SU-DHL-6 (cell line): ENCODE measurements around the gene PDSS1.

Experiments
- H2AFZ ChIP-seq: fragments of 200-600 bp; sonication (generic); 2 replicates; pipeline ENCODE4 v1.6.1; 2014; ENCODE audit warnings: low read depth, mild to moderate bottlenecking, moderate library complexity, mixed read lengths, antibody characterized with exemption, low read length; ENCODE audit not compliant: severe bottlenecking
- H3F3A ChIP-seq: fragments of 200-600 bp; shearing (Covaris generic); 2 replicates; pipeline ENCODE4 v1.6.0; 2016; ENCODE audit warnings: antibody characterized with exemption, mild to moderate bottlenecking; ENCODE audit not compliant: insufficient read depth
- H3K27ac ChIP-seq: fragments of 200-600 bp; sonication (generic); 2 replicates; pipeline ENCODE4 v1.5.1; 2016; ENCODE audit warnings: low read depth, mild to moderate bottlenecking, low read length, moderate library complexity, mixed read lengths
- H3K27me3 ChIP-seq: fragments of 200-600 bp; sonication (generic), shearing (Covaris generic); 2 replicates; pipeline ENCODE4 v1.6.0; 2014; ENCODE audit warnings: mild to moderate bottlenecking, low read length
- H3K36me3 ChIP-seq: fragments of 200-600 bp; sonication (generic); 2 replicates; pipeline ENCODE4 v1.6.1; 2014; ENCODE audit warnings: mild to moderate bottlenecking, low read length, mixed read lengths
- H3K4me2 ChIP-seq: fragments of 300-600, 200-600 bp; shearing (Covaris generic), sonication (generic); 2 replicates; pipeline ENCODE4 v1.6.0; 2014; ENCODE audit warnings: low read length, low read depth, mild to moderate bottlenecking; ENCODE audit not compliant: poor library complexity, severe bottlenecking
- H3K4me3 ChIP-seq: fragments of 200-600 bp; sonication (generic); 2 replicates; pipeline ENCODE4 v1.5.1; 2014; ENCODE audit warnings: antibody characterized with exemption, low read length, mild to moderate bottlenecking, mixed read lengths; ENCODE audit not compliant: insufficient read depth, poor library complexity, severe bottlenecking
- H3K79me2 ChIP-seq: fragments of 200-600 bp; sonication (generic); 2 replicates; pipeline ENCODE4 v1.6.1; 2014; ENCODE audit warnings: mild to moderate bottlenecking, low read length, moderate library complexity; ENCODE audit not compliant: insufficient read depth
- H3K9ac ChIP-seq: fragments of 200-600 bp; sonication (generic); 2 replicates; pipeline ENCODE4 v1.7.0; 2014; ENCODE audit warnings: mild to moderate bottlenecking, low read length
- H3K9me2 ChIP-seq: fragments of 200-600 bp; sonication (generic); replicated peaks from 2 replicates; pipeline ENCODE4 v1.6.1; 2014; ENCODE audit warnings: low read length; ENCODE audit not compliant: insufficient read depth
- H3K9me3 ChIP-seq: fragments of 200-600 bp; sonication (generic); 2 replicates; pipeline ENCODE4 v1.6.1; 2014; ENCODE audit warnings: low read length, mixed read lengths; ENCODE audit not compliant: insufficient read depth
- H4K20me1 ChIP-seq: fragments of 200-600 bp; sonication (generic); 2 replicates; pipeline ENCODE4 v1.6.1; 2014; ENCODE audit warnings: low read depth, mild to moderate bottlenecking, antibody characterized with exemption, low read length, moderate library complexity, mixed read lengths
- CTCF ChIP-seq: fragments of 200-600 bp; sonication (generic); IDR thresholded peaks from one replicate; pipeline ENCODE4 v1.5.1; 2017; ENCODE audit warnings: antibody characterized with exemption, mild to moderate bottlenecking, low read length, moderate library complexity; ENCODE audit not compliant: insufficient read depth, poor library complexity, severe bottlenecking
- EZH2phosphoT487 ChIP-seq: fragments of 200-600 bp; sonication (generic), shearing (Covaris generic); conservative IDR thresholded peaks from 2 replicates; pipeline ENCODE4 v1.6.1; 2018; ENCODE audit warnings: mild to moderate bottlenecking, antibody characterized with exemption, low read length, moderate library complexity, mixed read lengths

Gene PDSS1

DNA sequence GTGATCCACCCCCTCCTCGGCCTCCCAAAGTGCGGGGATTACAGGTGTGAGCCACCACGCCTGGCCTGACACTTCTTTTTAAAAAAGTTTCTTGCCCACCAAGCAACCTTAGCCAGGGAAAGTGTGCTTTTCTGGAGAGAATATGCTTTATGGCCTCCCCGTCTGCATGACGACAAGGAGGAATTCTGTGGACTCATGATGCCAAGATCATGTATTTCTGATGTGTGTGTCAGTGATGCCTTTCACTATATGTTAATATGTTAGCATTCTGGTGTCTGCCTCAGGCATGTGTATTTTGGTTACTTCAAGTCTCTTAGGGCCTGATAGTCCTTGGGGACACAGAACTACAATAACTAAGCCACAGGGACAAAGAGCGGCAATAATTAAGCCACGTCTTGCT is 2.1 kb downstream of the PDSS1 start:
- H3K36me3 ChIP-seq = peaks cover 19% of the 10 kb centered on the region; the same call in 1 of the 2 replicates
- H3F3A ChIP-seq = peaks cover 12% of the 10 kb centered on the region; the same call in 1 of the 2 replicates
- H3K9ac ChIP-seq = no peak overlapping the region
- peak overlapping the region; percentile 2 for H3K4me2 ChIP-seq
- H2AFZ ChIP-seq = no peak overlapping the region
- H3K9me2 ChIP-seq = no peaks in the 10 kb centered on the region
- TF ChIP-seq CTCF (no peak), EZH2phosphoT487 (no peak)
- H3K27ac ChIP-seq = no peak overlapping the region
- no peaks in the 10 kb centered on the region for H3K9me3 ChIP-seq
- peaks cover 71% of the 10 kb centered on the region for H3K79me2 ChIP-seq
- no peak overlapping the region for H3K4me3 ChIP-seq
- H4K20me1 ChIP-seq = peaks cover 12% of the 10 kb centered on the region
- H3K27me3 ChIP-seq = no peaks in the 10 kb centered on the region

DNA sequence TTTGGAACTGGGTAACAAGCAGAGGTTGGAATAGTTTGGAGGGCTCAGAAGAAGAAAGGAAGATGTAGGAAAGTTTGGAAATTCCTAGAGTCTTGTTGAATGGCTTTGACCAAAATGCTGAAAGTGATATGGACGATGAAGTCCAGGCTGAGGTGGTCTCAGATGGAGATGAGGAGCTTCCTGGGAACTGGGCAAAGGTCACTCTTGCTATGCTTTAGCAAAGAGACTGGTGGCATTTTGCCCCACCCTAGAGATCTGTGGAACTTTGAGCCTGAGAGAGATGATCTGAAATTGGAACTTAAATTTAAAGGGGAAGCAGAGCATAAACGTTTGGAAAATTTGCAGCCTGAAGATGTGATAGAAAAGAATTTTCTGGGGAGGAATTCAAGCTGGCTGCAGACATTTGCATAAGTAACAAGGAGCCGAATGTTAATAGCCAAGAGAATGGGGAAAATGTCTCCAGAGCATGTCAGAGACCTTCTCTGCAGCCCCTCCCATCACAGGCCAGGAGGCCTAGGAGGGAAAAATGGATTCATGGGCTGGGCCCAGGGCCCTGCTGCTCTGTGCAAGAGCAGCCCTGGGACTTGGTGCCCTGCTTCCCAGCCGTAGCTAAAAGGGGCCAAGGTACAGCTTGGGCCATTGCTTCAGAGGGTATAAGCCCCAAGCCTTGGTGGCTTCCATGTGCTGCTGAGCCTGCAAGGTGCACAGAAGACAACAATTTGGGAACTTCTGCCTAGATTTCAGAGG is 3.6 kb downstream of the PDSS1 start:
- no peak overlapping the region for H2AFZ ChIP-seq
- H3K4me2 ChIP-seq = no peak overlapping the region
- H3K9me3 ChIP-seq = no peaks in the 10 kb centered on the region
- H3K79me2 ChIP-seq = peaks cover 72% of the 10 kb centered on the region
- H3K9ac ChIP-seq = no peak overlapping the region
- peaks cover 12% of the 10 kb centered on the region for H4K20me1 ChIP-seq
- no peak overlapping the region for H3K27ac ChIP-seq
- H3F3A ChIP-seq = peaks cover 13% of the 10 kb centered on the region; the same call in 1 of the 2 replicates
- no peak for TF ChIP-seq EZH2phosphoT487
- TF ChIP-seq CTCF = no peak
- H3K27me3 ChIP-seq = no peaks in the 10 kb centered on the region
- H3K9me2 ChIP-seq = no peaks in the 10 kb centered on the region
- peaks cover 24% of the 10 kb centered on the region; the same call in 1 of the 2 replicates for H3K36me3 ChIP-seq
- no peak overlapping the region for H3K4me3 ChIP-seq

- Histone ChIP-seq H3K4me2 (no peak overlapping the region), H3K27me3 (no peaks in the 10 kb centered on the region), H3K9me2 (no peaks in the 10 kb centered on the region), H3K27ac (no peak overlapping the region), H3K9me3 (no peaks in the 10 kb centered on the region), H3K36me3 (peaks cover 24% of the 10 kb centered on the region; the same call in 1 of the 2 replicates), H3F3A (peaks cover 8% of the 10 kb centered on the region; the same call in 1 of the 2 replicates), H3K4me3 (no peak overlapping the region), H4K20me1 (peaks cover 12% of the 10 kb centered on the region), H2AFZ (no peak overlapping the region), H3K9ac (no peak overlapping the region), H3K79me2 (peaks cover 77% of the 10 kb centered on the region)
- no peak for TF ChIP-seq CTCF
- TF ChIP-seq EZH2phosphoT487 = no peak
These were observed 5.6 kb downstream of the PDSS1 start for GRCh38 chr10:26703096-26703495.
